Adrenal gland (tissue), 5 donors: ENCODE data around the gene COL9A3.

Experiments
- POLR2A ChIP-seq, 2 donors: fragments of 450-650 bp; IDR thresholded peaks; one replicate each; pipeline ENCODE4 v1.6.1; 2017; ENCODE audit warnings: antibody characterized with exemption in 2 of 2, mild to moderate bottlenecking in 2 of 2, moderate library complexity in 1 of 2
- TF ChIP-seq, protein P1 (sequence below), 6 experiments: fragments of 450-650 bp in 4 of 6; fragments of 200-600 bp in 2 of 6; sonication (generic) in 1 of 6; IDR thresholded peaks; 1 replicate in 5 of 6; 2 replicates in 1 of 6; pipeline versions ENCODE4 v1.5.1 to v1.8.0; 2016 to 2021; ENCODE audit warnings: antibody characterized with exemption in 6 of 6, mild to moderate bottlenecking in 2 of 6, moderate library complexity in 1 of 6
- donor health status: DM: no; HTN: no; CAD: no.

DNA sequence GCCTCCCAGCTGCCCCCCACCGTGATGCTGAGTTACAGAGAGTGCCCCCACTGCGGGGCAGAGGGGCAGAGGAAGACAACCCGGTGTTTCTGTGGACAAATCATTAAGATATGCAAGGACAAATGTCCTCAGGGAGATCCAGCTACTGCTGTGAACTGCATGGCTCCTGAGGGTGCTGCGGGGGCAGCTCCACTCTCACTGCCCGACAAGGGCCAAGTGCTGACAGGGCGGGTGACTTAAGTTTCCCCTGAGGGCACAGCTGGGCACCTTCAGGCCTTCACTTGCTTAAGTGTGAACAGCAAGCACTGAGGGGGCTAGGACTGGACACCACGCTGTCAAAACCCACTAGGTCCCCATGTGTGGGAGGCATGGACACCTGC lies 71.0 kb downstream of the COL9A3 start:
- TF ChIP-seq, protein P1, sequence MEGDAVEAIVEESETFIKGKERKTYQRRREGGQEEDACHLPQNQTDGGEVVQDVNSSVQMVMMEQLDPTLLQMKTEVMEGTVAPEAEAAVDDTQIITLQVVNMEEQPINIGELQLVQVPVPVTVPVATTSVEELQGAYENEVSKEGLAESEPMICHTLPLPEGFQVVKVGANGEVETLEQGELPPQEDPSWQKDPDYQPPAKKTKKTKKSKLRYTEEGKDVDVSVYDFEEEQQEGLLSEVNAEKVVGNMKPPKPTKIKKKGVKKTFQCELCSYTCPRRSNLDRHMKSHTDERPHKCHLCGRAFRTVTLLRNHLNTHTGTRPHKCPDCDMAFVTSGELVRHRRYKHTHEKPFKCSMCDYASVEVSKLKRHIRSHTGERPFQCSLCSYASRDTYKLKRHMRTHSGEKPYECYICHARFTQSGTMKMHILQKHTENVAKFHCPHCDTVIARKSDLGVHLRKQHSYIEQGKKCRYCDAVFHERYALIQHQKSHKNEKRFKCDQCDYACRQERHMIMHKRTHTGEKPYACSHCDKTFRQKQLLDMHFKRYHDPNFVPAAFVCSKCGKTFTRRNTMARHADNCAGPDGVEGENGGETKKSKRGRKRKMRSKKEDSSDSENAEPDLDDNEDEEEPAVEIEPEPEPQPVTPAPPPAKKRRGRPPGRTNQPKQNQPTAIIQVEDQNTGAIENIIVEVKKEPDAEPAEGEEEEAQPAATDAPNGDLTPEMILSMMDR (IDR thresholded peaks at IDR 0.05): no peak
- no peak for TF ChIP-seq POLR2A (IDR thresholded peaks at IDR 0.05)
